Measurements from ENCODE around the gene KLHL11. TPM values are rescaled to one million over a fixed set of nuclear protein-coding genes. Genes with fewer than 3 reads are reported as not detected.

KLHL11 gene
- total and polyA plus RNA-seq, 9 donors = 2.7 to 30.5 (median 19.4) TPM

- no peaks in the 10 kb centered on the region for H3K36me3 ChIP-seq
- H3K4me1 ChIP-seq (ENCODE audit: insufficient read depth) = no peaks in the 10 kb centered on the region
- H3K4me3 ChIP-seq = no peak overlapping the region
- DNase-seq = peak in 1 of 5 donors; percentile 31
- no peak overlapping the region for H3K27ac ChIP-seq
- 66 to 76% (median 74%) methylated on average over 19 of the region's 19 CpGs for WGBS, 3 donors
- H3K27me3 ChIP-seq = no peaks in the 10 kb centered on the region
- TF ChIP-seq EP300 (IDR thresholded peaks at IDR 0.05) (no peak), POLR2A (IDR thresholded peaks at IDR 0.05) (no peak), CTCF (IDR thresholded peaks at IDR 0.05) (no peak)
- no peaks in the 10 kb centered on the region for H3K9me3 ChIP-seq
- intact Hi-C loops (cut with DNase I) = no loop called here
Measured at GRCh38 chr17:41825175-41825845, 39.9 kb downstream of the KLHL11 start.

- Histone ChIP-seq H3K4me3 (no peak overlapping the region), H3K36me3 (no peaks in the 10 kb centered on the region), H3K9me3 (no peaks in the 10 kb centered on the region), H3K27me3 (no peaks in the 10 kb centered on the region), H3K27ac (no peak overlapping the region), H3K4me1 (ENCODE audit: insufficient read depth) (no peaks in the 10 kb centered on the region)
- 48 to 57% (median 57%) methylated on average over 7 of the region's 7 CpGs for WGBS, 3 donors
- no peak for TF ChIP-seq CTCF (IDR thresholded peaks at IDR 0.05)
- TF ChIP-seq POLR2A (IDR thresholded peaks at IDR 0.05) = no peak
- no peak for TF ChIP-seq EP300 (IDR thresholded peaks at IDR 0.05)
- no peak for DNase-seq
- intact Hi-C loops (cut with DNase I) = no loop called here
Measured at GRCh38 chr17:41824086-41824485, 41.1 kb downstream of the KLHL11 start.

- H3K36me3 ChIP-seq = no peaks in the 10 kb centered on the region
- intact Hi-C loops (cut with DNase I) = no loop called here
- H3K27ac ChIP-seq = no peak overlapping the region
- TF ChIP-seq CTCF (IDR thresholded peaks at IDR 0.05) (no peak), EP300 (IDR thresholded peaks at IDR 0.05) (no peak), POLR2A (IDR thresholded peaks at IDR 0.05) (no peak)
- H3K4me3 ChIP-seq = no peak overlapping the region
- 81 to 86% (median 83%) methylated on average over 7 of the region's 7 CpGs for WGBS, 3 donors
- H3K4me1 ChIP-seq (ENCODE audit: insufficient read depth) = no peaks in the 10 kb centered on the region
- H3K27me3 ChIP-seq = no peaks in the 10 kb centered on the region
- no peaks in the 10 kb centered on the region for H3K9me3 ChIP-seq
- DNase-seq = no peak
Measured at GRCh38 chr17:41823580-41823979, 41.6 kb downstream of the KLHL11 start.

GRCh38 chr17:41823141-41823524, 42.1 kb downstream of the KLHL11 start:
- H3K4me3 ChIP-seq = no peak overlapping the region
- no peak for DNase-seq
- no peaks in the 10 kb centered on the region for H3K9me3 ChIP-seq
- no peaks in the 10 kb centered on the region for H3K4me1 ChIP-seq (ENCODE audit: insufficient read depth)
- no peaks in the 10 kb centered on the region for H3K36me3 ChIP-seq
- no peaks in the 10 kb centered on the region for H3K27me3 ChIP-seq
- whole genome bisulfite sequencing, 3 donors = 82 to 100% (median 83%) methylated on average over 1 of the region's 1 CpG
- TF ChIP-seq EP300 (IDR thresholded peaks at IDR 0.05) (no peak), POLR2A (IDR thresholded peaks at IDR 0.05) (no peak)
- no peak overlapping the region for H3K27ac ChIP-seq
- intact Hi-C loops (cut with DNase I) = no loop called here
